CD4-positive, alpha-beta T cell treated with Interleukin-21 for 1 hour (primary cell): ENCODE data around the gene NEXMIF.
A peak's percentile ranks its signal among the peaks of the same experiment; 100 is the strongest.
"Not testable (repeated sequence)": the region's sequence is repeated elsewhere in the genome, so short reads cannot be mapped to it uniquely, and the experiment has no call there.

Source experiments
- DNase-seq: peaks from one replicate; pipeline ENCODE4 v3.0.0-alpha.2; 2020

NEXMIF gene

GRCh38 chrX:74925225-74926088 is at the start of gene NEXMIF:
TSS of gene NEXMIF (minus strand) at chrX:74925452.
- peak; percentile 38 for DNase-seq

GRCh38 chrX:74961962-74962361 is 36.7 kb upstream of the NEXMIF start:
- not testable (repeated sequence) for DNase-seq

GRCh38 chrX:74949717-74950116 is 24.5 kb upstream of the NEXMIF start:
- DNase-seq: no peak

- DNase-seq: no peak
Observed at GRCh38 chrX:74940414-74940813, 15.2 kb upstream of the NEXMIF start.

DNA sequence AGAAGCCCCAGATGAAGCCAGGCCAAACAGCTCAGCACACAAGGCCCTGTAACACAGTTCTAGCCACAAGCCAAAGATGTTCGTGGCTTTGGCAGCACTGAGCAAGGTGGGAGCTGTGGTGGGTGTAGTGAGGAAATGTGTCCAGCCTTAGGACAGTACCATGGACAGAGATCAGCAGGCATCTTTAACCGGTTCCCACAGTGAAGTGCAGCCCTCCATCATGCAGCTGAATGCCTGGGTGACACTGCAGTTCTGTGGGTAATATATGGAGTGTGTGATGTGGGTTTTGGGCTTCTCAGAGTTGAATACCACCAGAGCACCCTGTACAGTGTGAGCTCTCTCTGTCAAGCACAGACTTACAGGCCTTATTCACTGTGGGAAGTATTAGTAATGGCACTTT is 6.0 kb upstream of the NEXMIF start:
- no peak for DNase-seq

DNA sequence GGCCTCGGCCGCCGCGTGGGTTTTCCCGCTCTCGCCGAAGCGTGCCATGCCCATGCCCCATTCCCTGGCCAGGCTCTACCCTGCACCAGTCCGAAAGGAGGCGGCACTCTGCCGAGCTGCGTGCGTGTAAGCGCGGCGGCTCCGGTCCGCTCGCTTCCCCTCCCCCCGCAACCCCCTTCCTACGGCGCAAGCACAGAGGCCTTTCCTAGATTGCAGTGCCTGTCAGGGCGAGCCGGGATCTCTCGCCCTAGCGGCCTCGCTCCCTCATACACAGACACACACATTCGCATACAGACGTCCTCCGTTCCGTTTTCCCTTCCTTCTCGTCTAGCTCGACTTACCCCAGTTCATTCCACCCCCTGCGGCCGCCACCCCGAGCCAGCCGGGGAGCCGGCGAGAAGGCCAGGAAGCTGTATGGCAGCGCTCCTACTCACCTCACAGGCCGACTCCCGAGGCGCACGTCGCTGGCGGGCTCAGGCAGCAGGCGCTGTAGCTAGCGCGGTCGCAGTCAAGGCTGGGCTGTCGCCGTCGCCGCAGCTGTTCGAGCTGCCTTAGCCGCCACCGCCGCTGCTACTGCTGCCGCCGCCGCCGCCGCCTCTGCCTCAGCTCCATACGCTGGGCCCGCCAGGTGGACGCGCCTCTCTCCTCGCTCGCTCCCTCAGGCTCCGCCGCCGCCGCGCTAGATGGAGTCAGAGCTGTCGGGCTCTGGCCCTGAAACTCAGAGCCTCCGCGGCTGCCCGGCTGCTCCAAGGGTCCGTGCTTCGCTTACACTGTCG is 615 bp downstream of the NEXMIF start:
- DNase-seq: peak; percentile 24

DNA sequence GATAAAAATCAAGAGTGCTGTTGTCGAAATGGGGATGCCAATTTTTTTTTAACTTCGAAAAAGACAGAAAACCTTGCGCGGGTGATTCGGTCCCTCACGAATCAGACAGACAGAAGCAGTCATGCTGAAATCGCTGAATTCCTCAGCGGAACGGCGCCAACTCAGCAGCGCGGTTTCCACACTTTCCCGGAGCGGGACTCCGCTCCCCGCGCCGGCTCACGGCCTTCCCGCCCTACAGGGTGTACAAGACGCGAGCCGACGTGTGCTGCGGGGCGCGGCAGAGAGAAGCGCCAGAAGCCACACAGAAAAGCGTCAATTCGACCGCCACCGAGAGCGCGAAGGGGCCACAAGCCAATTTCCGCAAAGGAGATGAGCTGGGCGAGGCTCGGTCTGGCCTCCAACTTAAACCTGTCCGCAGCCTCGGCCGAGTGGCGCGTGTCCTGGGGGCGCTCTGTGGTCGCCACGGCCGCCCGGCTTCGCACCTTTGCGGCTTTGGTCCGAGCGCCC is 1.3 kb downstream of the NEXMIF start:
- peak; percentile 8 for DNase-seq

GRCh38 chrX:74922922-74923543 is 2.2 kb downstream of the NEXMIF start:
- DNase-seq: no peak

GRCh38 chrX:74911494-74911893 is 13.8 kb downstream of the NEXMIF start:
- DNase-seq: no peak

DNA sequence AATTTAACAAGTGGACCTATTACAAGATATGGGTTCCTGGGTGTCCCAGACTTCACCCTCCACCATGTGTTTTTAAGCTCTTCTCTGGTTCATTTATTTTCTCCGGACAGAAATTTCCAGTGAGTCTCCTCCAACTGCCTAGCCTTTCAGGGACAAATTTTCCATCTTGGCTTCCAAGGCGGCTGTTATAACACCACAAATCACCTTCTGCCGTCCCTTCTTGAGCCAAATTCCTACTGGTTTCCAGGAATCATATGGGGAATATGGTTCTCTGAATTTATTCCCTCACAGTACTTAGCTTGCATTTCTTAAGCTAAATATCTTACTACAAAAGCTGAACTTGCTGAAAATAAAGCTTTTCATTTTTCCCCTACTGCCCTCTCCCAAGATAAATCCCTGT is 18.8 kb downstream of the NEXMIF start:
- no peak for DNase-seq

- DNase-seq: no peak
Observed at GRCh38 chrX:74902806-74903205, 22.4 kb downstream of the NEXMIF start.

DNA sequence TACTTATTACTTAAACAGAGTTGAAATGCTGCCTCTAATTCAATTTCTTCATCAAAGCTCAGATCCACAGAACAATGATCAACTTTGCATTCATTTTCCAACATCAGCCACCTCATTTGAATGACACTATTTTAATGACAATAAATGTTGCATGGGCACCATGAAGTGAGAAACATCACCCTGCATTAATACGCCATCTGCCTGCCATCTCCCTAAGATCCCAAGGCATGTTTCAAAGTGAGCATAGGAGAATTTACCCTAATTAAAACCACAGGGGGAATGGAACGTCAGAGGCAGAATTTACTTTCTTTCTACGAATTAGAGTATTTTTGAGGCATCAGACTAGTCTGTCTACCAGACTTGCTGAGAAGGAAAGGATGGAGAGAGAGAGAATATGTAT is 32.7 kb downstream of the NEXMIF start:
- DNase-seq: no peak

DNA sequence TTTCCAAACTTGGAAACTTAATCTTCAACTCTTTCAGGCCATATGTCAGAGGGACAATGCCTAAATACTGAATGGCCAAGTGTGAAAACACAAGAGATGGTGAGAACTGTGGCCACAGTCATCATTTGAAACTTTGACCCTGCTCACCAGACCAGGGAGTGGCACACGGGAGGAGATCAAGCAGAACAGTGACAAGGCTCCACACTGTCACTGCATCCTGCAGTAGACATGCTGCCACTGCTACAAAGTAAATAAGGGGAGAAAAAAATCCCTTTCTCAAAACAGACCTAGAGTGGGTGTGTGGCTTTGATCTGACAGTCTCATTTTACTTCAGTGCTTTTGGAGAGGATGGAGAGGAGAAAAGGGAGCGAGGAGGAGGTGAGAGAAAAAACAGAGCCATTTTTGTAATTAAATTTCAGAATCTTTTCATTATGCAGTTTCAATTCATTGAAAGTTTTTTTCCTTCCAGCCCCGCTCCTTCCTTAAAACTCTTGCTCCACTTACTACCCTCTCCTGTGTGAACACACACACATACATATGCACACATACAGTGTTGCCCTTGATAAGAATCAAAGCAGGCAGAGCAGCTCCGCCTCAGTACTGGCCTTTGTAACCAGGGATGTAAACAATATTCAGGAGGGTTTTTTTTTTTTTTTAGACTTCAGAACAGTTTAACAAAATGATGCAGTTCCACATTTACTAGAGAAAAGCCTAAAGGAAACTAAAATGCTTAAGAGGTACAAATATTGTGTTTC is 34.4 kb downstream of the NEXMIF start:
- no peak for DNase-seq

GRCh38 chrX:74882383-74882782 is 42.9 kb downstream of the NEXMIF start:
- not testable (repeated sequence) for DNase-seq

DNA sequence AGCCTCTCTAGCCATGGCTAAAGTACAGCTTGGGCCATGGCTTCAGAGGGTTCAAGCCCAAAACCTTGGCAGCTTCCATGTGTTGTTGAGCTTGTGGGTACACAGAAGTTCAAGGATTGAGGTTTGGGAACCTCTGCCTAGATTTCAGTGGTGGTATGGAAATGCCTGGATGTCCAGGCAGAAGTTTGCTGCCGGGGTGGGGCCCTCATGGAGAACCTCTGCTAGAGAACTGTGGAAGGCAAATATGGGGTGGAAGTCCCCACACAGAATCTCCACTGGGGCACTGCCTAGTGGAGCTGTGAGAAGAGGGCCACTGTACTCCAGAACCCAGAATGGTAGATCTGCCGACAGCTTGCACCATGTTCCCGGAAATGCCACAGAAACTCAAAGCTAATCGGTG is 59.5 kb downstream of the NEXMIF start:
- no peak for DNase-seq

GRCh38 chrX:74853255-74853654 is 72.0 kb downstream of the NEXMIF start:
- DNase-seq: no peak

GRCh38 chrX:74835566-74835965 is 89.7 kb downstream of the NEXMIF start:
- no peak for DNase-seq

- DNase-seq: not testable (repeated sequence)
Observed at GRCh38 chrX:74819797-74820196, 105.5 kb downstream of the NEXMIF start.

GRCh38 chrX:74814681-74815080 is 110.6 kb downstream of the NEXMIF start:
- DNase-seq: no peak

- no peak for DNase-seq
Observed at GRCh38 chrX:74804574-74804973, 120.7 kb downstream of the NEXMIF start.

GRCh38 chrX:74800062-74800461 is 125.2 kb downstream of the NEXMIF start:
- no peak for DNase-seq

DNA sequence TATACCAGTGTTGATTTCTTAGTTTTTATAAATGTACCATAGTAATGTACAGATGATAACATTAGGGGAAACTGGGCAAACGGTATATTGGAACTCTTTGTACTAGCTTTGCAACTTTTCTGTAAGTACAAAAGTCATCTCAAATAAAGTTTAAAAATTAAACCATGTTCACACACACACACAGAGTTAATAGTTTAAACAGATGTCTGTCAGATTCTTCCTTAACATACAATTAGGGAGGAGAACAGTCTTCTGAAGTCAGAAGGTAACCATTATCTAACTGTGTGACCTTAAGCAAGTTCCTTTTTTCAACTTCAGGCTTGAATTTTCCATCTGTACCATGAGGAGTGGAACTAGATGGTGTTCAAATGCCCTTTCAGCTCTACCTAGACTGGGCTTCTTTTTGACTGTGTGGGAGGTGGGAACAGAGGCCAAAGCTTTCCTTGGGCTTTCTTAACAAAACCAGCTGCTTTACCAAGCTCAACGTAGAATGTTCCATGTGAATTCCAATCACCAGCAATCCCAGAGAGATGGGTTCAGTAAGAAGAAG is 127.8 kb downstream of the NEXMIF start:
- no peak for DNase-seq
